K562 (cell line): ENCODE results near the gene LRRC27. TPM values are rescaled to one million over a fixed set of nuclear protein-coding genes. Genes with fewer than 3 reads are reported as not detected.
A peak's percentile ranks its signal among the peaks of the same experiment; 100 is the strongest.

ENCODE experiments used
- ATAC-seq: fragments of 200-7000 bp; cut with Tn5 transposase; 3 replicates; pipeline ENCODE4 v1.9.1; 2020; ENCODE audit warnings: moderate library complexity
- BruUV-seq: library from RNA; stranded (reverse); fragments of 400-500 nt; replicated peaks from 2 replicates; lab custom pipeline; 2021; lab: Mats Ljungman, UMichigan
- CTCF ChIA-PET: fragments of 300-600 bp; formaldehyde crosslinking; extraction: SDS; loops from one replicate; lab custom pipeline; 2021; ENCODE audit warnings: low intra/inter-chr PET ratio; lab: Yijun Ruan, JAX
- POLR2A ChIA-PET: fragments of 300-600, 350-650 bp; sonication (Branson Sonifier 250); formaldehyde crosslinking; extraction: SDS; loops from one replicate; lab custom pipeline; 2021; ENCODE audit warnings: antibody characterized with exemption, inconsistent platforms; lab: Yijun Ruan, JAX
- DNase-seq, 4 experiments: peaks; one replicate each; pipeline versions ENCODE4 v3.0.0 to v3.0.0-alpha.2; 2011 to 2018; ENCODE audit warnings: low spot score in 3 of 4, mixed read lengths in 3 of 4; ENCODE audit errors: extremely low read depth in 1 of 4
- FAIRE-seq: peaks from 2 replicates; lab custom pipeline; 2011; peaks lifted over from hg19 to GRCh38; lab: Jason Lieb, UNC
- H2AFZ ChIP-seq: 2 replicates; pipeline ENCODE4 v1.6.0; 2011; ENCODE audit warnings: low read depth, low read length, control low read depth, inconsistent platforms
- H3K27ac ChIP-seq: fragments of 200-600 bp; 3 replicates; pipeline ENCODE4 v1.8.0; 2011; ENCODE audit warnings: low read depth, mild to moderate bottlenecking, control low read depth, inconsistent platforms, low read length, moderate library complexity, mixed read lengths; ENCODE audit errors: extremely low read depth
- H3K27me3 ChIP-seq, 2 experiments: fragments of 300-600 bp in 1 of 2; 2 replicates in 1 of 2; 3 replicates in 1 of 2; pipeline versions ENCODE4 v1.6.0 to v1.8.0; 2011; ENCODE audit warnings: inconsistent platforms in 2 of 2, low read length in 2 of 2, mild to moderate bottlenecking in 1 of 2, mixed read lengths in 1 of 2, moderate library complexity in 1 of 2; ENCODE audit not compliant: control insufficient read depth in 2 of 2, insufficient read depth in 2 of 2
- H3K36me3 ChIP-seq: fragments of 300-600 bp; 3 replicates; pipeline ENCODE4 v1.8.0; 2011; ENCODE audit warnings: mild to moderate bottlenecking, low read length, inconsistent platforms; ENCODE audit not compliant: control insufficient read depth, insufficient read depth
- H3K4me1 ChIP-seq, 2 experiments: fragments of 200-600 bp in 1 of 2; replicated peaks in 1 of 2; 2 replicates in 1 of 2; 3 replicates in 1 of 2; pipeline versions ENCODE4 v1.5.1 to v1.8.0; 2011; ENCODE audit warnings: inconsistent platforms in 2 of 2, low read length in 2 of 2, mild to moderate bottlenecking in 1 of 2, mixed read lengths in 1 of 2, moderate library complexity in 1 of 2; ENCODE audit not compliant: control insufficient read depth in 2 of 2, insufficient read depth in 2 of 2
- H3K4me2 ChIP-seq: 2 replicates; pipeline ENCODE4 v1.6.1; 2011; ENCODE audit warnings: low read length, control low read depth, inconsistent platforms, mixed read lengths; ENCODE audit not compliant: insufficient read depth
- H3K4me3 ChIP-seq: fragments of 200-600 bp; sonication (generic), shearing (Covaris generic); 2 replicates; pipeline ENCODE4 v1.5.1; 2016; ENCODE audit warnings: control low read depth, inconsistent platforms
- H3K79me2 ChIP-seq: fragments of 200-600 bp; 3 replicates; pipeline ENCODE4 v1.8.0; 2011; ENCODE audit warnings: low read length, inconsistent platforms; ENCODE audit not compliant: control insufficient read depth, insufficient read depth
- H3K9ac ChIP-seq, 2 experiments: 2 replicates each; pipeline versions ENCODE4 v1.6.0 to v1.6.1; 2011; ENCODE audit warnings: low read depth in 2 of 2, low read length in 2 of 2, control low read depth in 1 of 2, inconsistent platforms in 1 of 2, mild to moderate bottlenecking in 1 of 2, mixed read lengths in 1 of 2; ENCODE audit not compliant: insufficient read depth in 1 of 2
- H3K9me1 ChIP-seq: one replicate; pipeline ENCODE4 v1.6.0; 2011; ENCODE audit warnings: inconsistent platforms, mild to moderate bottlenecking, low read length, moderate library complexity; ENCODE audit not compliant: control insufficient read depth, insufficient read depth
- H3K9me3 ChIP-seq: replicated peaks from 2 replicates; pipeline ENCODE4 v1.5.1; 2011; ENCODE audit warnings: low read depth, low read length, inconsistent platforms; ENCODE audit not compliant: control insufficient read depth, insufficient read depth
- H4K20me1 ChIP-seq: replicated peaks from 2 replicates; pipeline ENCODE4 v1.6.1; 2011; ENCODE audit warnings: low read length, inconsistent platforms, mixed read lengths; ENCODE audit not compliant: control insufficient read depth, insufficient read depth
- ETV6 ChIP-seq, 3 experiments: fragments of 150-350 bp in 1 of 3; sonication (generic) in 1 of 3; formaldehyde crosslinking in 1 of 3; IDR thresholded peaks; 2 replicates each; pipeline versions ENCODE4 v1.6.1 to v1.8.0; 2014 to 2022; ENCODE audit warnings: borderline replicate concordance in 2 of 3, low read depth in 2 of 3, antibody characterized with exemption in 1 of 3, low read length in 1 of 3, mild to moderate bottlenecking in 1 of 3, missing genetic modification reagents in 1 of 3
- FOSL1 ChIP-seq: fragments of 200-800 bp; sonication (Bioruptor generic); conservative IDR thresholded peaks from 2 replicates; pipeline ENCODE4 v1.6.1; 2016; ENCODE audit warnings: missing genetic modification characterization, missing compliant biosample characterization
- GABPA ChIP-seq: fragments of 200-800 bp; sonication (Bioruptor generic); conservative IDR thresholded peaks from 2 replicates; pipeline ENCODE4 v1.6.1; 2016; ENCODE audit warnings: low read depth, missing genetic modification characterization, missing compliant biosample characterization
- GTF2A2 ChIP-seq: IDR thresholded peaks from 2 replicates; pipeline ENCODE4 v1.6.1; 2016; ENCODE audit warnings: mild to moderate bottlenecking, missing genetic modification characterization, missing compliant biosample characterization
- NR2F6 ChIP-seq: fragments of 450-650 bp; formaldehyde crosslinking; IDR thresholded peaks from 2 replicates; pipeline ENCODE4 v1.4.0; 2020; ENCODE audit warnings: mild to moderate bottlenecking
- NR3C1 ChIP-seq: sonication (generic); formaldehyde crosslinking; IDR thresholded peaks from 2 replicates; pipeline ENCODE4 v1.8.1; 2022; ENCODE audit warnings: missing genetic modification reagents
- OTX1 ChIP-seq: fragments of 450-650 bp; formaldehyde crosslinking; IDR thresholded peaks from 2 replicates; pipeline ENCODE4 v1.4.0; 2022; ENCODE audit warnings: mild to moderate bottlenecking
- PCBP2 ChIP-seq: fragments of 200-400 bp; formaldehyde crosslinking; IDR thresholded peaks from 2 replicates; pipeline ENCODE4 v1.6.1; 2018; ENCODE audit warnings: low read length, low read depth, mild to moderate bottlenecking, moderate library complexity; ENCODE audit not compliant: poor library complexity, severe bottlenecking
- RBM25 ChIP-seq: fragments of 200-400 bp; formaldehyde crosslinking; IDR thresholded peaks from 2 replicates; pipeline ENCODE4 v1.6.1; 2018; ENCODE audit warnings: low read length, low read depth, moderate library complexity; ENCODE audit not compliant: severe bottlenecking
- ZEB2 ChIP-seq: fragments of 450-650 bp; IDR thresholded peaks from 2 replicates; pipeline ENCODE4 v1.6.1; 2016
- ZKSCAN3 ChIP-seq: fragments of 250-450 bp; sonication (Bioruptor Pico); IDR thresholded peaks from 2 replicates; pipeline ENCODE4 v1.4.0; 2020
- ZNF444 ChIP-seq: fragments of 250-450 bp; sonication (Bioruptor Pico); IDR thresholded peaks from 2 replicates; pipeline ENCODE4 v1.4.0; 2020; ENCODE audit warnings: mild to moderate bottlenecking, moderate library complexity
- WGBS: fragments of 100-300 bp; shearing (Covaris generic); methylation state at CpG from one replicate; pipeline ENCODE4 v1.1.6; 2016; ENCODE audit warnings: low coverage, mixed read lengths; ENCODE audit not compliant: insufficient coverage; ENCODE audit errors: missing lambda C conversion rate; 5-methylcytosine and 5-hydroxymethylcytosine counted together
- in situ Hi-C: fragments of 300-500 bp; cut with MboI; formaldehyde crosslinking; loops from 4 replicates; pipeline ENCODE4 v1.15.0; 2018; ENCODE audit warnings: inconsistent platforms, mixed read lengths
- intact Hi-C: fragments of 100-400 bp; cut with micrococcal nuclease; formaldehyde crosslinking; loops from 2 replicates; pipeline ENCODE4 v1.14.2; 2022
- polyA plus RNA-seq, 8 experiments: library from polyadenylated mRNA; depleted of rRNA in 4 of 8; stranded (reverse) in 5 of 8; unstranded in 3 of 8; fragments of >200 nt; fragmentation: Nextera tagmentation in 2 of 8; fragmentation: Illumina TruSeq in 1 of 8; extraction: Ambion mirVana in 2 of 8; extraction: Trizol in 1 of 8; gene quantifications; 2 replicates each; pipeline versions ENCODE4 v1.2.1 to v1.2.3, GENCODE V29; 2011 to 2014; ENCODE audit warnings: inconsistent platforms in 1 of 8, missing spikeins in 1 of 8
- total RNA-seq, 7 experiments: library from RNA; depleted of rRNA in 6 of 7; stranded (reverse); fragments of >200 nt in 6 of 7; fragmentation: Illumina TruSeq in 2 of 7; extraction: Trizol in 2 of 7; gene quantifications; 2 replicates each; pipeline versions ENCODE4 v1.2.1 to v1.2.3, GENCODE V29; 2011 to 2021; ENCODE audit warnings: low replicate concordance in 1 of 7
- TF ChIP-seq, protein P1 (sequence below): sonication (generic); formaldehyde crosslinking; IDR thresholded peaks from 2 replicates; pipeline ENCODE4 v1.8.0; 2023; ENCODE audit warnings: mild to moderate bottlenecking, missing genetic modification reagents
- TF ChIP-seq, protein P2 (sequence below): fragments of 450-650 bp; conservative IDR thresholded peaks from 2 replicates; pipeline ENCODE4 v1.6.1; 2016; ENCODE audit warnings: missing genetic modification characterization, low read depth, mild to moderate bottlenecking, missing compliant biosample characterization, moderate library complexity
- TF ChIP-seq, protein P3 (sequence below), 2 experiments: IDR thresholded peaks in 1 of 2; conservative IDR thresholded peaks in 1 of 2; 2 replicates each; pipeline ENCODE4 v1.6.1; 2016; ENCODE audit warnings: low read depth in 2 of 2, mild to moderate bottlenecking in 1 of 2, missing compliant biosample characterization in 1 of 2, missing genetic modification characterization in 1 of 2, moderate library complexity in 1 of 2

LRRC27 gene
- total and polyA plus RNA-seq, 9 of the 15 experiments (the other 6 are each of a cell fraction or from before 2014, with no cell fraction given), result 0.10 to 2.7 (median 1.4) TPM

DNA sequence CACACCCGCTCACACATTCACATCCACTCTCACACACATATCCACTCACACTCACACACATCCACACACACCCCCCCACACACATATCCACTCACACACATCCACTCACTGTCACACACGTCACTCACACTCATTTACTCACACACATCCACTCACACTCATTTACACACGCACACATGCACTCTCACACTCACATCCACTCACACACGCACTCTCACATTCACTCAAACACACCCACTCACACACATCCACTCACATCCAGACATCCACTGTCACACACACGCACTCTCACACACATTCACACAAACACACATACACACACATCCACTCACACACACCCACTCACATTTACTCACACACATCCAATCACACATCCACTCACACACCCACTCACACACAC lies 83.3 kb downstream of the LRRC27 start (continued):
- TF ChIP-seq, protein P1, sequence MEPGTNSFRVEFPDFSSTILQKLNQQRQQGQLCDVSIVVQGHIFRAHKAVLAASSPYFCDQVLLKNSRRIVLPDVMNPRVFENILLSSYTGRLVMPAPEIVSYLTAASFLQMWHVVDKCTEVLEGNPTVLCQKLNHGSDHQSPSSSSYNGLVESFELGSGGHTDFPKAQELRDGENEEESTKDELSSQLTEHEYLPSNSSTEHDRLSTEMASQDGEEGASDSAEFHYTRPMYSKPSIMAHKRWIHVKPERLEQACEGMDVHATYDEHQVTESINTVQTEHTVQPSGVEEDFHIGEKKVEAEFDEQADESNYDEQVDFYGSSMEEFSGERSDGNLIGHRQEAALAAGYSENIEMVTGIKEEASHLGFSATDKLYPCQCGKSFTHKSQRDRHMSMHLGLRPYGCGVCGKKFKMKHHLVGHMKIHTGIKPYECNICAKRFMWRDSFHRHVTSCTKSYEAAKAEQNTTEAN (CRISPR knock-in tag), result peak; percentile 98
- TF ChIP-seq NR2F6 (CRISPR knock-in tag) (no peak), OTX1 (0 out of 2 replicates have a peak, but pooled peaks have one; percentile 37), GABPA (no peak)

DNA sequence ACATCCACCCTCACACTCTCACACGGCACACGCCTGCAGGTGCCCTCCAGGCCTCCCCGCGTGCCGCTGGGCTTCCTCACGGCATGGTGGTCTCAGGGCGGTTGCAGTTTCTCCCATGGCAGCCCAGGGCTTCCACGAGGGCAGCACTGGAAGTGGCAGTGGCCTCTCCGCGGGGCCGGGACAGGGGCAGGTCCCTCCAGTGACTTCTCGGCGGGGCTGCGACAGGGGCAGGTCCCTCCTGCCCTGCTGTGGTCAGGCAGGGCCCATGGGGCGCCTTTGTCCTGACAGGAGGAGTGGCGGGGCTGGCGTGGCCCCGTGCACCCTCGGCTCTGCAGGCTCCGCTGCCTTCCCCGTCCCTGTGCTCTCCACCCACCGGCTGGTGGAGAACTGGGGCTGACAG lies 84.0 kb downstream of the LRRC27 start:
- peaks cover 3 to 72% of the 10 kb centered on the region in 2 experiments for H3K4me1 ChIP-seq
- CTCF ChIA-PET, result interaction anchor here (0.7 kb wide), 1 partner anchor 69 kb away, joined by 4 read pairs; no protein-coding TSS in a partner anchor
- TF ChIP-seq, protein P2, sequence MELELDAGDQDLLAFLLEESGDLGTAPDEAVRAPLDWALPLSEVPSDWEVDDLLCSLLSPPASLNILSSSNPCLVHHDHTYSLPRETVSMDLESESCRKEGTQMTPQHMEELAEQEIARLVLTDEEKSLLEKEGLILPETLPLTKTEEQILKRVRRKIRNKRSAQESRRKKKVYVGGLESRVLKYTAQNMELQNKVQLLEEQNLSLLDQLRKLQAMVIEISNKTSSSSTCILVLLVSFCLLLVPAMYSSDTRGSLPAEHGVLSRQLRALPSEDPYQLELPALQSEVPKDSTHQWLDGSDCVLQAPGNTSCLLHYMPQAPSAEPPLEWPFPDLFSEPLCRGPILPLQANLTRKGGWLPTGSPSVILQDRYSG (tag), result no peak
- no peak for TF ChIP-seq ETV6 (IDR thresholded peaks at IDR 0.05; ENCODE audit: borderline replicate concordance in 1 of 2, low read depth in 2 of 2, low read length in 1 of 2)
- no peak for TF ChIP-seq ETV6 (CRISPR knock-in tag; IDR thresholded peaks at IDR 0.05; ENCODE audit: borderline replicate concordance)
- TF ChIP-seq, protein P3, sequence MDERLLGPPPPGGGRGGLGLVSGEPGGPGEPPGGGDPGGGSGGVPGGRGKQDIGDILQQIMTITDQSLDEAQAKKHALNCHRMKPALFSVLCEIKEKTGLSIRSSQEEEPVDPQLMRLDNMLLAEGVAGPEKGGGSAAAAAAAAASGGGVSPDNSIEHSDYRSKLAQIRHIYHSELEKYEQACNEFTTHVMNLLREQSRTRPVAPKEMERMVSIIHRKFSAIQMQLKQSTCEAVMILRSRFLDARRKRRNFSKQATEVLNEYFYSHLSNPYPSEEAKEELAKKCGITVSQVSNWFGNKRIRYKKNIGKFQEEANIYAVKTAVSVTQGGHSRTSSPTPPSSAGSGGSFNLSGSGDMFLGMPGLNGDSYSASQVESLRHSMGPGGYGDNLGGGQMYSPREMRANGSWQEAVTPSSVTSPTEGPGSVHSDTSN (CRISPR knock-in tag; IDR thresholded peaks at IDR 0.05; ENCODE audit: low read depth), result no peak
- TF ChIP-seq, protein P3 (tag; conservative IDR thresholded peaks at IDR 0.05; ENCODE audit: low read depth), result no peak
- no peak for TF ChIP-seq FOSL1 (tag)
- no peak for TF ChIP-seq ZEB2
- no peak for TF ChIP-seq ZNF444 (CRISPR knock-in tag)
- no peak for TF ChIP-seq PCBP2
- TF ChIP-seq RBM25, result no peak
- no peak for TF ChIP-seq GTF2A2
- TF ChIP-seq ZKSCAN3, result no peak
- TF ChIP-seq NR3C1 (CRISPR knock-in tag), result no peak

More for the DNA sequence above, 84.0 kb downstream of the LRRC27 start:
- Histone ChIP-seq H3K27ac (no peak overlapping the region), H3K36me3 (no peaks in the 10 kb centered on the region; the same call in 2 of the 3 replicates), H3K9me3 (no peaks in the 10 kb centered on the region), H3K9me1 (no peaks in the 10 kb centered on the region), H3K9ac (no peak overlapping the region), H3K4me2 (no peak overlapping the region), H3K27me3 (no peaks in the 10 kb centered on the region), H2AFZ (no peak overlapping the region), H3K79me2 (no peaks in the 10 kb centered on the region; the same call in 2 of the 3 replicates), H4K20me1 (no peaks in the 10 kb centered on the region), H3K4me3 (no peak overlapping the region)
- POLR2A ChIA-PET, result no interaction called here
- 81% methylated on average over 12 of the region's 22 CpGs for WGBS
- ATAC-seq (no peak), DNase-seq (no peak), FAIRE-seq (no peak)
- intact Hi-C loops, result no loop called here
- in situ Hi-C loops, result no loop called here
- no TSS peak for BruUV-seq
